ENCODE measurements around the gene ANKRD11.

The ANKRD11 gene

DNA sequence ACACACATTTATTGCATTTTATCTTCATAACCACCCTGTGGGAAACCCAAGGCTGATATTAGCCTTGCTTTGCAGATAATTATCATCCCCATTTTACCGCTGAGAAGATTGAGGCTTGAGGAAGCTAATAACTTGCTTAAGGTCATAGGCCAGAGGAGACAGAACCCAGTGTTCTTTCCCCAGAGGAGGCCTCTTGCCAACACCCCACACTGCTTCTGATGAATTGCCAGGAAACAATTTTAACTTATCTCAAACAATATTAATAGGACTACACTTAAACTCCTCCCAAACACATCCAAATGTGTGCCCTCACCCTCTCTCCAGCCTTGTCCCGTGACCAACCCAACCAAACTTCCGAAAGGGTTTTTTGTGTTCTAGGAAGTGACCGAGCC is 15.7 kb upstream of the ANKRD11 start:
- DNase-seq: no peak

DNA sequence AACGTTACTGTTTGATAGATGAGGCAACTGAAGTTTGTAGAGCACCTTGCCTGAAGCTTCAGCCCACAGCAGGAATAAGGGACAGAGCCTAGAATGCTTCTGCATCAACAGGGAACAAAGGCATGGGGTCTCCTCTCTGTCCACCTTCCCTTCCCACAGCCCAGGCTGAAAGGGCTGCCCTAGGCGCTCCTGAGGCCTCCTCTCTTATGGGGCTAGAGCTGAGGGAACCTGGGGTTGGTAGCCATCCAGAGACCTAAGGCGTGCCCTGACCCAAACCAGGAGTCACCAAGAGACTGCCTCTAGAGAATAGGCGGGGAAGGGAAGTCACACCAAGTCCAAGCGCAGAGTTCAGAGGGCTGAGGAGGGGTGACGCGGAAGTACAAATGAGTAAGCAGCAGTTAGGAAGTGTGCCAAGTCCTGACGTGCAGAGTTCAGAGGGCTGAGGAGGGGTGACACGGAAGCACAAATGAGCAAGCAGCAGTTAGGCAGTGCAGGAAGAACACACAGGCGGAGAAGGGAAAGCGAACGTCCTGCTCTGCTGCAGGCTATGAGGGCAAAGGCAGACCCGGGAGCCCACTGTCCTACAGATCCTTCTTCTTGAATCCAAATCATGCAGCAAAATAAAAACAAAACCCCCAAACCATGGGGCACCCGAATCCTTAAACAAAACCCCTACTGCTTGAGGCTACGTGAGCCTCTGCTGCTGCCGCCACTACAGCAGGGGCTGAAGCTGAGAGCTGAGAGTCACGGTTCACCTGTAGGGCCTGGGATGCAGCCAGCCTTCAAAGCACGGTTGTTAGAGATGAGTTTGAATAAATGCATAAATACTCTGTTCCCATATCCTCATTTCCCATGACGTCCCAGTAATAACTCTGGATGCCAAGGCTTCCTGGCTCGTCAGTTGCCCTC is 15.1 kb upstream of the ANKRD11 start:
- DNase-seq: no peak

DNA sequence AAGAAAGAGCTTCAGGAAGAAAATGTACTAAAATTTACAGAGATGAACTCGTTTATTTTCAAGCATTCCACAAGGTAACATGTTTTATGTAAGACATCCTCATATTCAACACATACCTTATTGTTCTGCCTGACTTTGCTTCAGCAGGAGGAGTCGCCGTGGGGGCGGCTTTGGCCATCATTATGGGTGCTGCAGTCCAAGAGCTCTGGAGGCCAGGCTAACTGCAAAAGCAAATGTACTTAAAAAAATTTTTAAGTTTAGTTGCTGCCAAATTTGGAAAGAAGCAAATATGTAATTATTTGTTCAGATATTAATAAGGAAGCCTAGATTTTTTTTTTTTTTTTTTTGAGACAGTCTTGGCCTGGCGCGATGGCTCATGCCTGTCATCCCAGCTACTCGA is 13.7 kb upstream of the ANKRD11 start:
- DNase-seq: no peak

DNA sequence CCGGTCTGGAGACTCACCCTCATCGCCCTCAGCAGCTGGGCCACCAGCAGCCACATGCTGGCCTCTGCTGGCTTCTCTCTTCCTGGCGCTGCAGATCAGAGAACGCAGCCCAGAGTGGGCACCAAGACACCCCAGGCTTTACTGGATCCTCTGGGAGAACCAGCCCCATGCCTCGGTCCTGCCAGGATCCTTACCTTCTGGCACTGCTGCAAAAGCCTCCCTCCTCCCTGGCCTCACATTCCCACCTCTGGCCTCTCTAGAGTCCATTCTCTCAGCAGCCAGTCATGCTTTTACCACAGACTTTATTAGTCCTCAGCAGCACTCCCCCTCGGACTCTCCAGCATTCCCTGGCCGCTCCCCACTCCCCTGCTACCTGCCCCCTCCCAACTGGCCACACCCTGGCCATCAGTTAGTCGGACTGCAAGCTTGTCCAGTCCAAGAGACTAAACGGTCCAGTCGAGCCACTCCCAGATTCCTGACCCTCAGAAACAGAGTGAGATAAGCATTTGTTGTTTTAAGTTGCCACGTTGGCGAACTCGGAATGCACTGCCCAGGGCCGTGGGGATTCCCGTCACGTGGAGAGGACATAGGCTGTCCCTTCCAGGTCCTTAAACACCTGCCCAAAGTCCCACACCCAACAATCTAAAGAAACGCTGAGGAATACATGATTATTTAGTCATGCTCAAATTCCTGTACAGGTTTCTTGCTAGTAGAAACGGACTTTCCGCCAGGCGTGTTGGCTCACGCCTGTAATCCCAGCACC is 11.9 kb upstream of the ANKRD11 start:
- DNase-seq: no peak

DNA sequence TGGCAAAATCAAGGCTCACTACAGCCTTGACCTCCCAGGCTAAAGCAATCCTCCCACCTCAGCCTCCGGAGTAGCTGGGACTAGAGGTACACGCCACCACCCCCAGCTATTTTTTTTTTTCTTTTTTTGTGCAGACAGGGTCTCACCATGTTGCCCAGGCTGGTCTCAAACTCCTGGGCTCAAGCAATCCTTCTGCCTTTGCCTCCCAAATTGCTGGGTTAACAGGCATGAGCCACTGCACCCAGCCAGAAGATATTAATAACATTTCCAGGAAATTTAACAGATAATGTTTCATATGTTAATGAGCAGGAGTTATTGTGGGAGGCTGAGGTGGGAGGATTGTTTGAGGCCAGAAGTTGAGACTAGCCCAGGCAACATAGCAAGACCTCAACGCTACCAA is 9.4 kb upstream of the ANKRD11 start:
- DNase-seq: no peak

DNA sequence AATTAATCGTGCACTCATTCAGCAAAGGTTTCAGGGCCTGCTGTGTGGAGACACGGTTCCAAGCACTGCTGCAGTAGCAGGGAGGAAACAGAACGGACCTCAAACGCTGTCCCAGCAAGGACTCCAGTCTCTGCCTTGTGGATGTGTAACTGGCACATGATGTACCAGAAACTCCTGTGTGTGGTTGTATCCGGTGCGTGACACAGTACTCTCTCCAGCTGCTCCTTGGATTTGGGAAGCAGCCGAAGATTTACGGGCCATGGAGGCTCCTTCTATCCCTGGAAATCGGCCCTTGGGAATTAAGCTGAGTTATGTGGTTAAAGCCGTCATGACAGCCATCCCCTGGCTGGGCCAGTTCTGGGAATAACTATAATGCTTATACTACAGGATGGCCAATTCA is 8.5 kb upstream of the ANKRD11 start:
- no peak for DNase-seq

DNA sequence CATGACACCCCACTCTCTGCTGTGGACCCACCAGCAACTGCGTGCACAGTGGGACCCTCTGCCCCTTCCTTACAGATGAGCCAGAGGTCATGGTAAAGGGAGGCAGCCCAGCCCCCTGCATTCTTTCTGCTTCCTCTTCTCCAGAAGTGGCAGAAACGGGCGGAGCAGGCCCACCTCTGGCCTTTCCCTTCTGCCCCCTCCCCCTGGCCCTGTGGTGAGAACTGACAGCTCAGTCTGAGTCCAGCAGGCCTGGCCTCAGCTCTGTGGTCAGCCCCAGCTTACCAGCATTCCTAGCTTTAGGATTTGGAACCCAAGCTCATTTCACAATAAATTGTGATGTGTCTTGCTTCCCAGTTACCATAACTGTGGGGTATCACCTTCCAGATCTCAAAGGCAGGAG is 4.8 kb upstream of the ANKRD11 start:
- DNase-seq: no peak

DNA sequence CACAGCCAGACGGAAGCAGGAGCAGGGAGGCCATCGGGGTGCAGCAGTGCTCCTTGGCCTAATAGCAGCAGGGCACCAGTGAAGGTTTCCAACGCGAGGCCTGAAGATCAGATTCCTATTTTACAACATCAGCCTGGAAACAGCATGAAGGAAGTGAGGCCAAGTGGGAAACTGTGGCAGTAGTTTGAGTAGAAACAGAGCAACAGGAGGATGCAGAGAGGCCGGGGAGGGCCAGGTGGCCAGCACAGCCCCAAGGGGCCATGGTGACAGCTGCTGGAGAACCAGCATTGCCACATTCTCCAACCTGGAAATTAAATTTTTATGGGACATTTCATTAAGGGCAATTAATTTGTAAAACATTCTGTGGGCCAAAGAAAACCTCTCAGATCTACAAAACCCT is 3.4 kb upstream of the ANKRD11 start:
- DNase-seq: no peak

DNA sequence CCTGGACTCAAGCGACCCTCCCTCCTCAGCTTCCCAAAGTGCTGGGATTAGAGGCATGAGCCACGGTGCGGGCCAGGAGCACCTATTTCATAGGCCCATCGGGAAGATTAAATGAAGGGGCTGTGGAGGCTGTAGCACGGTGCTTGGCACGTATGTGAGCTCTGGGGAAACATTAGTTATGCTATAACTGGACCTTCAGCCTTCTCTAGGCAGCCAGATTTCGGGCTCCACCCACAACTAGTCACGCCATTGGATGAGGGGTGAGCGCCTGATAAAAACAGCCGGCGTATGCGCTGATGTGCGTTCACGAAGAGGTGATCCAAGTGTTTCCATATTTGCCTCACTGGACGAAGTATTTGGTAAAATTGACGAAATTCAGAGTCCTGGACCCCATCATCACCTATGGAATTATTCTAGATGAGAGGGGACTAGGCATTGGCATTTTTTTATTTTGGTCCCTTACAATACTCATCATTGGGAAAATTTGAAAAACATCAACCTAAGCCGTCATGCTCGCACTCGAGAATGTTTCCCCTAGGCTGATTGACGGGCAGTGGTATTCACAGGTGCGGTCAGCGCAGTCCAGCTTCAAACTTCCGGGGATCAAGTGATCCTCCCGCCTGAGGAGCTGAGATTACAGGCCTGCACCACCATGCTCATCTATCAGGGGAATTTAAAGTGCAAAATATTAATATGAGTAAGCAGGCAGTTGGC is 1.8 kb upstream of the ANKRD11 start:
- no peak for DNase-seq

DNA sequence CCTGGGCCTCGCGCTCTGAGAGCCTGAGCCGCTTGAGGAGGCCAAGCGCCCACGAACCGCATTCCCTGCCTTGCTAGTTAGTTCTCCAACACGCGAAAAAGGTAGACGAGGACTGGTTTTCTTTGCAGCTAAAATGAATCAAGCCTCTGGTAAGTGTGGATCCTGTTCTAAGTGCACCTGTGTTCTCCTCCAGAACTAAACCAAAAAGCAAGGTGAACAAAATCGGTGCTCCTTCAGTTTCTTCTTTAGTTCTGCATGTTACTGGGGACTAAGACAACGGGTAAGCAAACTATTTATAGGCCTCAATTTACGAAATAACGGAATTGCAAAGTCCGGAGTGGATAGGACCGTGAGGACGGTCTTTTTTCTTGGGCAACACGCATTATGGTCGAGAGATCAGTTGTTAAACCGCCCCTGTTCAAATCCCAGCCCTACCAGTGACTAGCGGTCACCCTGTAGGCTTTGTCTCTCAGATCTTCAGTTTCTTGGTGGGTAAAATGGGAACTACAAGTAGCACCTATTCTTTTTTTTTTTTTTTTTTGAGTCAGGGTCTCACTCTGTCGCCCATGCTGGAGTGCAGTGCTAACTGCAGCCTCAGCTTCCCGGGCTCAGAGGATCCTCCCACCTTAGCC is 993 bp upstream of the ANKRD11 start:
- DNase-seq: no peak

DNA sequence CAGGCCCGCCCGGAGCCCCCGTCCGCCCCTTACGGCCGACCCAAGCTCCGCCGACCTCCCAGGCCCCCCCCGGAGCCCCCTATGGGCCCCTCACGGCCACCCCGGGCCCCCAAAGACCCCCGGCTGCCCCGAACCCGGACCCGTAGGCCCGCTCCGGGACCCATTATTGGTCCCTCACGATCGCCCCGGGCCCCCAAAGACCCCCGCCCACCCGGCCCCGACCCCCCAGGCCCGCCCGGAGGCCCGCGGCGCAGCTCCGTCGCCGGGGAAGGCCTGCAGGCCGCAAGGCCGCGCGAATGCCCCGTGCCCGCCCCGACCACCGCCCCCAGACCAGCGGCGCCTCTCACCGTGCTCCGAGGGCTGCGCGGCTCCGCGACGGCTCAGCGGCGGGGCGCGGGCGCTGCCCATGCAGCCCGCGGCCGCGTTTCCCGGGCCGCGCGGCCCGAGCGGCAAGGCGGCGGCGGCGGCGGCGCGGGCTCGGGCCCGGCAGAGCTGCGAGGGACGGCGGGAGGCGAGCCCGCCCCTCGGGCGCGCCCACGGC is 393 bp downstream of the ANKRD11 start:
- DNase-seq: no peak

DNA sequence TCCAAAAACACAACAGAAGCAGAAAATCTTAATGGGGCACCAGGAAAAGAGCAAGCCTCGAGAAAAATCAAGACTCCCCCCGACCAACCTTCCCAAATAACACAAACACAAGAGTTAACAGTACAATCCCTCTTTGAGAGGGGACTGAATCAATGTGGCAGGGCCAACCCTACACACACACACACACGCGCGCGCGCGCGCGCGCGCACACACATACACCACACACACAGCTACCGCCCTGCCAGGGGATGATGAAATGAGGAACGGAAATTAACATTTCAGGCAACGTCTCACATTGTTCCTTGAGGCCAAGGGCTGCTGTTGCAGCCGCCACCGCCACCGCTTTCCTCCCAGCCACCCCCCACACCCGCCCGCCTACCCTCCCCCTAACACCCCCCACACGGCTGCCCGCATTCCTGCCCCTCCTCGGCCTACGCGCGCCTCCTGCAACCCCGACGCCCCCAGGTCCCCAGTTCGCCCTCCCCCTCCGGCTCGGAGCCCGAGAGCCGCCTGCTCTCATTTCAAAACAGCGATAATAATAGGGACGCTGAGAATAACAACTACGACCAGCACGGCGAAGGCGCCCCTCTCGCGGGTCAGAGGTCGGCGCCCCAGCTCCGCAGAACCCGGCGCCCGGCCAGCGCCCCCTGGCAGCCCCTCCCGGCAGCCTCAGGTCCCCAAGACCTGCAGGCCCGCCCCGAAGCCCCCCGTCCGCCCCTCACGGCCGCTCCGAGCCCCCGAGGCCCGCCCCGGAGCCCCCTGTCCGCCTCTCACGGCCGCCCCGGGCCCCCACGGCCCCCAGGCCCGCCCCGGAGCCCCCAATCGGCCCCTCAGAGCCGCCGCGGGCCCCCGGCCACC is 1.1 kb downstream of the ANKRD11 start:
- DNase-seq: peak; percentile 45

DNA sequence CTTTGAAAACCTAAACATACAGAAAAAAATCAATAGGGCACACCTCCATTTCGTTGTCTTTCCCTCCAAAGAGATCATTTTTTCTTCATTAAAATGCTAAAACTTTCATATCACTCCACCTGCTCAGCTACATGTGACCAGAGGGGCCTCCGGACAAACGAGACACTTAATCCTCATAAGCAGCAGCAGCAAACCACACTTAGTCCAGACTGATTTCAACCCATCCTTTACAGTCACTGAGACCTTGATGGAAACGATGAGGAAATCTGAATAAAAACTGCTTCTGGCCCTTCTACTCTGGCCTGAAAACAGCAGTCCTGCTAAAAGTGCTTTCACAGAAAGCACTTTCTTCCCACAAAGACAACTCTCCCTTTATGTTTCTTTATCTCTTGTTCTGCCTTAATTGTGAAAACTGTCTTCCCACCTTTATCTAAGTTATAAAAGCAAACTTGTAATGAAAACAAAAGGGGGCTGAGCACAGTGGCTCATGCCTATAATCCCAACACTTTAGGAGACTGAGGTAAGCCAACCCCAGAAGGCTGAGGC is 4.6 kb downstream of the ANKRD11 start:
- DNase-seq: no peak

DNA sequence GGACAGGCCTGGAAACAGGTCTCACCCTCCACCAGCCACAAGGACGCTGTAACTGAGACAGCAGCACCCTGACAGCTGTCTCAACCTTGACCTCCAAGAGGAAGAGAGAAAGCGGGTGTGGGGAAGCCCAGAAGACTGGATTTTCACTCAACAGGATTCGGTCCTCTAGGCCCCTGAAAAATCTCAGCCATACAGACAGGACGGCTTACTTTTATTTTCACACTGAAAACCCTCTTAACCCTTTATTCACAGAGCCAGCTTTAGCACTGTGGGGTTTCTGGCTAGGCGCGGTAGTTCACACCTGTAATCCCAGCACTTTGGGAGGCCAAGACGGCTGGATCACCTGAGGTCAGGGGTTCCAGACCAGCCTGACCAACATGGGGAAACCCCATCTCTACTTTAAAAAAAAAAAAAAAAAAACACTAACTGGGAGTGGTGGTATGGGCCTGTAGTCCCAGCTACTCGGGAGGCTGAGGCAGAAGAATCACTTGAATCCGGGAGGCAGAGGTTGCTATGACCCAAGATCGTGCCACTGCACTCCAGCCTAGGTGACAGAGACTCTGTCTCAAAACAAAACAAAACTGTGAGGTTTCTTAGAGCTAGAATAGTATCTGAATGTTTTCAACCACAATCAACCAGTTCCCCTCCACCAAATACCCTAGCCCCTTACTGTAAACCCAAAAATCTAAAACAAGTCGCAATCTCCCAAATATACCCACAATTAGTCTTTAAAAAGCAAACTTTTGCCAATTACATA is 5.3 kb downstream of the ANKRD11 start:
- no peak for DNase-seq

DNA sequence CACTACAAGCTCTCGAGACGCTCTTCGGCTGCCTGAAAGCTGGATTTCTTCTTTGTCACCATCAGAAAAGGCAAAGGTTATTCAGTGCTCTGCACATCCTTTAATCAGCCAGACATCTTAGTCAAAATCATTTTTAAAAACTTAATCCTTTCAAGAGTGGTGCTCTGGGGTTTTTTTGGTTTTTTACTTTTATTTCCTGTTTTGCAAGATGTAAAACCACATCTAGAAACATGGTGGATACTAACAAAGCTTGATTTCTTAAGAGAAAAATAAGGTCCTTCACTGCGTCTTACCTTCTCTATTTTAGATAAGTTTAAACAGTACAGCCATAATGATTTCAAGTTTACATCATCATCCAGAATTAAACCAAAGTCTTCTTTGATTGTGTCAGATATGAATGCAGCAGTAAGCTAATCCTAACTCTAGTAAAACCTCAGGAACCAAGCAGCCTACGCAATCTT is 6.3 kb downstream of the ANKRD11 start:
- DNase-seq: no peak

DNA sequence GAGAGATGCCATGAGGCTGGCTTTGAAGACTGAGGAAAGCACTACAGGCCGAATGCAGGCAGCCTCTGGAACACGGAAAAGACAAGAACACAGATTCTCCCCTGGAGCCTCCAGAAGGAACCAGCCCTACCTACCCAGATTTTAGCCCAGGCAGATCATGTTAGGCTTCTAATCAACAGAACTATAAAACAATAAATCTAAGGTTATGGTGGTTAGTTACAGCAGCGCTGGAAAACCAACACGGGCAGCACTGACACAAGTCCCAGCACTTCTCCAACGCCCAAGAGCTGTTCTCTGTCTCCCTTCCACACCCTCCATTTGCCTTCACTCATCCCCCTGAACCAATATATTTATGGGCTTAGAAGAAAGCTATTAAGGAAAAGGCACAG is 7.5 kb downstream of the ANKRD11 start:
- DNase-seq: no peak

DNA sequence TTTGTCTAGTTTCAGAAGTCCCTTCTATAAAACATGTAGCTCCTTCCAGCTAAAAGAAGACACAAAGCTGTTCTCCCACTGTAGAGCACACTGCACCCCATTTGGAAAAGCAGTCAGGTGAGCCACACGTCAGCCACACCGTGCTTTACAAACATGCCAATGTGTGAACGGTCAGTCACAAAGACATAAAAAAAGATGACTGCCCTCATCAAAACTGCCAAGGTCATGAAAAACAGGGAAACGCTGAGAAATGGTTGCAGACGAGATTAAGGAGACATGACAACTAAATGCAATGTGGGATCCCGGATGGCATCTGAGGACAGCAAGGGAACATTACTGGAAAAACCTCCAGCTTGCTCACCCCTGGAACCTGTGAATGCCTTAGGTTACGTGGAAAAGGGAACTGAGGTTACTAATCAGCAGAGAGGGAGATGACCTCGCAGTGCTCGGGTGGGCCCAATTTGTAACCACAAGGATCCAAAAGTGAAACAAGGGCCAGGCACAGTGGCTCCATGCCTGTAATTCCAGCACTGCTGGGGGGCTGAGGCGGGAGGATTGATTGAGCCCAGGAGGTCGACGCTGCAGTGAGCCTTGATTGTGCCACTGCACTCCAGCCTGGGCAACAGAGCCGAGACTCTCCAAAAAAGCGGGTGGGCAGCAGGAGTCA is 8.1 kb downstream of the ANKRD11 start:
- DNase-seq: no peak

DNA sequence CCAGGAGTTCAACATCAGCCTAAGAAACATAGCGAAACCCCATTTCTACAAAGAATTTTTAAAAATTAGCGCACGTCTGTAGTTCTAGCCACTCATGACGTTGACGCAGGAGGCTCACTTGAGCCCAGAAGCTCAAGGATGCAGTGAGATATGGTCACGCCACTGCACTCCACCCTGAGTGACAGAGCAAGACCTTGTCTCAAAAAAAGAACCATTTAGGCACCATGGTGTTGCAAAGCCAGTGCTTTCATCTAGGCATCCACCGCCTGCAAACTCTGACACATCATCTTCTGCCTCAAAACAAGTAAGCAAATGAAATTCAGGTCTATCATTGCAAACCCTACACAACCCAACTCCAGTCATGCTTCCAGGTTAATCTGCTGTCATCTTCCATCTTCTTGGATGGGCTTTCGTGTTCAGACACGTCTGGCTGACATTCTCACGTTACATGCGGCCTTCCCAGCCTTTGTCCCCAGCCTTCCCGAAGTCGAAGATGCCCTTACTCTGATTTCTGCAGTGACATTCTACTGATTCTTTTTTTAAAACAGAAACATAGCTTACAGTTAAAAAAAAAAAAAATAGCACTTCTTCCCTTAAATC is 8.9 kb downstream of the ANKRD11 start:
- no peak for DNase-seq

DNA sequence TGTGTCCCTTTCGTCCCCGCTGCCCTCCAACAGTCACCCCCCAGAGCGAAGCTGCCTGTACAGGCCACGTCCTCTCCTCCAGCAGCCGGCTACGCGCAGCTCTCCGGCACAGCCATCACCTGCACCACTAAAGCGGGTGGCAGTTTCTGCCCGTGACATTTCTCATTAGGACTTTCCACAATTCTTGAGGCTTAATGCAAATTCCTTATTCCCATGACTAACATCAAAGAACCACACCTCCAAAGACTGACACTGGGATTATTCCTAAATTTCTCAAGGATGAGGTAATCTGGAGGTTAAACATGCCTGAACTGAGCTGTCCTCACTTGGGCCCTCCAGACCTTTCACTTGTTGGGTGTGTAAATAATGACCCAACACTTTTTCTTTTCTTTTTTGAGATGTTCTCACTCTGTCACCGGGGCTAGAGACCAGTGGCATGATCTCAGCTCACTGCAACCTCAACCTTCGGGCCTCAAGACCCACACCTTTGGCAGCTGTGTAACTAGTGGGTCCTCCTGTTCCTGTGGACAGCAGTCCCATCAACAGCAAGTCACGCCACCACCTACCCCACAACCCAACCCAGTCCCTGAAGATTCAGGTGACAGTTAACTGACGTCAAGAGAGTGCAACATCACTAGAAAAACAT is 11.7 kb downstream of the ANKRD11 start:
- no peak for DNase-seq
